ENCODE results near the gene MAST3. TPM values are rescaled to one million over a fixed set of nuclear protein-coding genes. Genes with fewer than 3 reads are reported as not detected.

Gene MAST3
- total RNA-seq, 1 experiment from 2014 or later: 14.2 TPM

DNA sequence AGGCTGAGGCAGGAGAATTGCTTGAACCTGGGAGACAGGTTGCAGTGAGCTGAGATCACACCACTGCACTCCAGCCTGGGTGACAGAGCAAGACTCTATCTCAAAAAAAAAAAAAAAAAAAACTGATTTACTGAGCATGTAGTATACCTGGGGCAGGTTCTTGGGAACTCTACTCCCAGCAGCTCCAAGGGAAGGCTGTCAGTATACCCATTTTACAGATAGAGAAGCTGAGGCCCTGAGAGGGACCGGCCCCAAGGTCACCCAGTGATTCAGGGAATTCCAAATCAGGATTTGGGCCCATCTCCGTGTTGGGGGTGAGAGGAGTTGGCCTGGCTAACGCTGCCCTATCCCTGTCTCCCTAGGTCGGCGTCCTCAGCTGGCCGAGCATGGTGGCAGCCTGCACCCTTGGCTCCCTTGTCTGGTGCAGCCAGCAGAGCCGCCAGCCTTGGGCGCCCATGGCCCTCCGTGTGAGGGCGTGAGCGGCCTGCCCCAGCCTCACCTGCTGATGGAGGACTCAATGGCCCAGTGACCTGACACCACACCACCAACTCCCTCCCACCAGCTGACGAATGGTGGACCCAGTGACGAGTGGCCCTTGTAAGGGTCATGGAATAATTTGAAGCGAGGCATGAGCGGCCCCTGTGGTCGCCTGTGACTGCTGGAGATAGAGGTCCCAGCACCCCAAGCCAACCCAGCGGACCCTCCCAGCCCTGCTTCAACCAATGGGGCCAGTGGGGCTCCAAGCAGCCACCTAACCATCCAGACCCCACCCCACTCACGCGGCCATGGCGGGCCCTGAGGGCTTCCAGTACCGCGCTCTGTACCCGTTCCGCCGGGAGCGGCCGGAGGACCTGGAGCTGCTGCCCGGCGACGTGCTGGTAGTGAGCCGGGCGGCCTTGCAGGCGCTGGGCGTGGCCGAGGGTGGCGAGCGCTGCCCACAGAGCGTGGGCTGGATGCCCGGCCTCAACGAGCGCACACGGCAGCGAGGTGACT lies 57.8 kb downstream of the MAST3 start:
- H3K9me3 ChIP-seq (ENCODE audit: control insufficient read depth in 1 of 2, insufficient read depth in 1 of 2, low read depth in 1 of 2, low read length in 2 of 2): no peaks in the 10 kb centered on the region
- no peaks in the 10 kb centered on the region for H3K9me2 ChIP-seq (ENCODE audit: insufficient read depth)
- no peaks in the 10 kb centered on the region for H3K27me3 ChIP-seq (ENCODE audit: insufficient read depth, low read length)
- intact Hi-C loops (cut with micrococcal nuclease): loop anchor here (10.0 kb wide), 1 partner anchor 151 kb away; the partner anchor contains the start of gene ARRDC2
- ChIA-PET POLR2A (no interaction called here), CTCF (interaction anchor here (1.6 kb wide), 1 partner anchor 43 kb away, joined by 4 read pairs; no protein-coding TSS in a partner anchor), RAD21 (ENCODE audit: low non-redundant PET in 1 of 2, low total read pairs in 2 of 2, uncharacterized antibody in 2 of 2, unreplicated experiment in 2 of 2) (no interaction called here)
- H3K36me3 ChIP-seq (ENCODE audit: control insufficient read depth in 1 of 2, insufficient read depth in 2 of 2, low read length in 2 of 2): peaks cover 0 to 11% of the 10 kb centered on the region in 2 experiments; a peak in 1 of 4 replicates
- no peak overlapping the region for H3K9ac ChIP-seq (ENCODE audit: low read length)
- ATAC-seq (no peak), DNase-seq (ENCODE audit: low read depth, low spot score) (no peak)
- H3K4me1 ChIP-seq (ENCODE audit: control insufficient read depth in 1 of 2, insufficient read depth in 2 of 2, low read length in 2 of 2): peaks cover 44 to 54% of the 10 kb centered on the region in 2 experiments
- no peak overlapping the region; the same call in 1 of the 2 replicates for H3K4me2 ChIP-seq (ENCODE audit: low read length)
- TF ChIP-seq EZH2phosphoT487 (IDR thresholded peaks at IDR 0.05; ENCODE audit: borderline replicate concordance) (no peak), POLR2AphosphoS5 (IDR thresholded peaks at IDR 0.05; ENCODE audit: low read depth, low read length) (no peak), ZNF274 (IDR thresholded peaks at IDR 0.05; ENCODE audit: low read depth, low read length) (no peak), YY1 (IDR thresholded peaks at IDR 0.05; ENCODE audit: extremely low read depth, insufficient replicate concordance, low read depth, low read length) (no peak)
- TF ChIP-seq, protein P1, sequence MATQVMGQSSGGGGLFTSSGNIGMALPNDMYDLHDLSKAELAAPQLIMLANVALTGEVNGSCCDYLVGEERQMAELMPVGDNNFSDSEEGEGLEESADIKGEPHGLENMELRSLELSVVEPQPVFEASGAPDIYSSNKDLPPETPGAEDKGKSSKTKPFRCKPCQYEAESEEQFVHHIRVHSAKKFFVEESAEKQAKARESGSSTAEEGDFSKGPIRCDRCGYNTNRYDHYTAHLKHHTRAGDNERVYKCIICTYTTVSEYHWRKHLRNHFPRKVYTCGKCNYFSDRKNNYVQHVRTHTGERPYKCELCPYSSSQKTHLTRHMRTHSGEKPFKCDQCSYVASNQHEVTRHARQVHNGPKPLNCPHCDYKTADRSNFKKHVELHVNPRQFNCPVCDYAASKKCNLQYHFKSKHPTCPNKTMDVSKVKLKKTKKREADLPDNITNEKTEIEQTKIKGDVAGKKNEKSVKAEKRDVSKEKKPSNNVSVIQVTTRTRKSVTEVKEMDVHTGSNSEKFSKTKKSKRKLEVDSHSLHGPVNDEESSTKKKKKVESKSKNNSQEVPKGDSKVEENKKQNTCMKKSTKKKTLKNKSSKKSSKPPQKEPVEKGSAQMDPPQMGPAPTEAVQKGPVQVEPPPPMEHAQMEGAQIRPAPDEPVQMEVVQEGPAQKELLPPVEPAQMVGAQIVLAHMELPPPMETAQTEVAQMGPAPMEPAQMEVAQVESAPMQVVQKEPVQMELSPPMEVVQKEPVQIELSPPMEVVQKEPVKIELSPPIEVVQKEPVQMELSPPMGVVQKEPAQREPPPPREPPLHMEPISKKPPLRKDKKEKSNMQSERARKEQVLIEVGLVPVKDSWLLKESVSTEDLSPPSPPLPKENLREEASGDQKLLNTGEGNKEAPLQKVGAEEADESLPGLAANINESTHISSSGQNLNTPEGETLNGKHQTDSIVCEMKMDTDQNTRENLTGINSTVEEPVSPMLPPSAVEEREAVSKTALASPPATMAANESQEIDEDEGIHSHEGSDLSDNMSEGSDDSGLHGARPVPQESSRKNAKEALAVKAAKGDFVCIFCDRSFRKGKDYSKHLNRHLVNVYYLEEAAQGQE (IDR thresholded peaks at IDR 0.05; ENCODE audit: low read depth): no peak
- TF ChIP-seq, protein P2, sequence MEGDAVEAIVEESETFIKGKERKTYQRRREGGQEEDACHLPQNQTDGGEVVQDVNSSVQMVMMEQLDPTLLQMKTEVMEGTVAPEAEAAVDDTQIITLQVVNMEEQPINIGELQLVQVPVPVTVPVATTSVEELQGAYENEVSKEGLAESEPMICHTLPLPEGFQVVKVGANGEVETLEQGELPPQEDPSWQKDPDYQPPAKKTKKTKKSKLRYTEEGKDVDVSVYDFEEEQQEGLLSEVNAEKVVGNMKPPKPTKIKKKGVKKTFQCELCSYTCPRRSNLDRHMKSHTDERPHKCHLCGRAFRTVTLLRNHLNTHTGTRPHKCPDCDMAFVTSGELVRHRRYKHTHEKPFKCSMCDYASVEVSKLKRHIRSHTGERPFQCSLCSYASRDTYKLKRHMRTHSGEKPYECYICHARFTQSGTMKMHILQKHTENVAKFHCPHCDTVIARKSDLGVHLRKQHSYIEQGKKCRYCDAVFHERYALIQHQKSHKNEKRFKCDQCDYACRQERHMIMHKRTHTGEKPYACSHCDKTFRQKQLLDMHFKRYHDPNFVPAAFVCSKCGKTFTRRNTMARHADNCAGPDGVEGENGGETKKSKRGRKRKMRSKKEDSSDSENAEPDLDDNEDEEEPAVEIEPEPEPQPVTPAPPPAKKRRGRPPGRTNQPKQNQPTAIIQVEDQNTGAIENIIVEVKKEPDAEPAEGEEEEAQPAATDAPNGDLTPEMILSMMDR (IDR thresholded peaks at IDR 0.05 in 2 of 3, conservative IDR thresholded peaks at IDR 0.05 in 1 of 3; ENCODE audit: borderline replicate concordance in 1 of 3, insufficient read depth in 1 of 3, low read depth in 2 of 3, low read length in 2 of 3): no peak
- H3K27ac ChIP-seq (ENCODE audit: low read depth, low read length): peak overlapping the region; percentile 82; the same call in 1 of the 2 replicates
- no peaks in the 10 kb centered on the region for H4K20me1 ChIP-seq (ENCODE audit: insufficient read depth)
- BruUV-seq (replicated peaks): no TSS peak
- H3K4me3 ChIP-seq (replicated peaks in 1 of 2; ENCODE audit: low read depth in 1 of 2, low read length in 2 of 2): no peak overlapping the region
- peaks cover 38% of the 10 kb centered on the region for H3K79me2 ChIP-seq (ENCODE audit: insufficient read depth, low read length)
- H2AFZ ChIP-seq (ENCODE audit: low read depth, low read length, poor library complexity, severe bottlenecking): no peak overlapping the region

Data from HCT116 (cell line).